Stimulated activated CD8-positive, alpha-beta memory T cell treated with anti-CD3 and anti-CD28 coated beads, Interleukin-12 subunit alpha, Interleukin-12 subunit beta, amount 100 ng/mL, for 24 hours (primary cell): ENCODE measurements around the gene GFOD1.
A peak's percentile ranks its signal among the peaks of the same experiment; 100 is the strongest.

ENCODE experiments used
- DNase-seq: peaks from one replicate; pipeline ENCODE4 v3.0.0-alpha.2; 2020; ENCODE audit errors: extremely low read depth

Gene GFOD1

DNA sequence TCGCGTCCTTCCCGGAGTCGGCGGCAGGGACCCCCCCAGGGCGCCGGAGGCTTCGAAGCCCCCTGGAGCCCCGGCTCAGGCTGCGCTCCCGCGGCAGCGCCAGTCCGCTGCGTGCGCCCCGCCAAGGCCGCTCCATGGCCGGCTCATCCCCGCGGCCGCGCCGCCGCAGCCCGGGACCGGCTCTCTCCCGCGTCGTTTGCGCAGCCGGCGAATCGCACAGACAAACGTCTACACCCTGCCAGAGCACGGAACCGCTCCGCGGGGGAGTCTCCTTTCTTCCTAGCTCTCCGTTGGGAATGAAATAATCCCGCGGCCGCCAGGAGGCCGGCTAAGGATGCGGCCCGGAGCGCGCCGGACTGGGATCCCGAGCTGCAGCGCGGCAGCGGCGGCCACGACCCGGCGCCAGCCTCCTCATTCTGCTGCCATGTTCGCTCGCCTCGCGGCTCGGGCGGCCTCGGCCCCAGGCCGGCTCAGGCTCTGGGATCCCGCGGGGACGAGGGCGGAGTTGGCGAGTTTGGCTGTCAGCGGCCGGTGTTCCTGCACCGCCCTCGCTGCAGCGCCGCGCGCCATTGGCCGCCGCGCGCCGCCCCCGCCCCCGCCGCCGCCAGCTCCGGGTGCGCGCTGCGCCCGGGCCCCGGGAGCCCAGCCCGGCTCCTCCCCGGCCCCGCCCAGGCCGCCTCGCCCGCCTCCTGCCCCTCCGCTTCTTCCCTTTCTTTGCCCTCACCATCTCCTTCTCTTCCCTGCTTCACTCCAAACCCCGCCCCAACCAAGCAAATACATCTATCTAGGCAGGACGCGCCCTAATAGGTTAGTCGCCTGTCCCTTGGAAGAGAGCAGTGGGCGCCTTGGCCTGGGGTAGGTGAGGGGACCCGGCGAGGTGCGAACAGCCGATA is at the start of gene GFOD1:
Gene GFOD1 (minus strand): TSS at position 479 of the 893 bp plus-strand sequence. CDS start 710 bp downstream, outside the sequence.
- DNase-seq, result peak; percentile 45

DNA sequence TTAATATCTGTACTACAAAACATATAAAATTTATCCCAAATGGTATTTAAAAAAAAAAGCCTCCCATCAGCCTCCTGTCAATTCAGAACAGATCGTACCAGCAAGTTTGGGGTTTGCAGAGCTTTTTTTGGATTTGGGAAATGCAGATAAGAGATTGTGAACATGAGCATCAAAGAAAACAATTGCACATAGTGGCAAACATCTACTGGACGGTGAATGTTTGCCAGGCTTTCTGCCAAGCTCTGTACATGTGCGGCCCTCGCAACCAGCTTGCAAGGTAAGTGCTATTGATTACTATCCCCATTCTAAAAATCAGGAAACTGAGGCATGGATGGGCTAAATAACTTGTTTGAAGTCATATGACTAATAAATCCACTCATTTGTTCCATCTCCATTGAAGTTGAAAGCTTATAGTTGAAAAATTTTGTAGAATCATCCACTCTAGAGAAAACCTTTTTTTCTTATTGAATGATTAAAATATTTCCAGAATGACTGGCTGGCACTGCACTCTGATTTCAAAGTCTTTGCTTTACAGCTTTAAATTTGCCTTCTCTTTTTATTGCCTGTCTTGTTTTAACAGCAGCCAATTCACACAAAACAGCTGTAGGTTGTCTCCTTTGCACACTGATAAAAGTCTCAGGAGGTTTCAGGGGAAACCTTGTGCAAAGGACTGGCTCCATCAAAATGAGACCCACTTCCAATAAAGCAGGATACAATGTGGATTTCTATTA is 49.6 kb upstream of the GFOD1 start:
- no peak for DNase-seq

DNA sequence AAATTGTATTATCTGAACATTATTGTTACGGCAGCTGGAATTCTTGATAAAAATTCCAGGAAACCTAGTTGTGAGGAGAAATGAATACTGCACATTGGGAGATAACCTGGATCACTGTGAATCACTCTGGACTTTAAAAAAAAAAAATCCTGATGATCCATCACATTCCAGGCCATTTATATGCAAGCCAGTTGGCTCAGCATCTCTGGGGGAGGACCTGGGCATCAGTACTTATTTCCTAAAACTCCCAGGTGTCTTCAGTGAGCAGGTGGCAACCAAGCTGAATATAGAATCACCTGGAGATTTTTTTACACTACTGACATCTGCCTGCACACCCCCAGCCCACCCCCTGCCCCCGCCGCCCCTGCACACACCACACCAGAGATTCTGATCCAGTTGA is 47.9 kb upstream of the GFOD1 start:
- no peak for DNase-seq

DNA sequence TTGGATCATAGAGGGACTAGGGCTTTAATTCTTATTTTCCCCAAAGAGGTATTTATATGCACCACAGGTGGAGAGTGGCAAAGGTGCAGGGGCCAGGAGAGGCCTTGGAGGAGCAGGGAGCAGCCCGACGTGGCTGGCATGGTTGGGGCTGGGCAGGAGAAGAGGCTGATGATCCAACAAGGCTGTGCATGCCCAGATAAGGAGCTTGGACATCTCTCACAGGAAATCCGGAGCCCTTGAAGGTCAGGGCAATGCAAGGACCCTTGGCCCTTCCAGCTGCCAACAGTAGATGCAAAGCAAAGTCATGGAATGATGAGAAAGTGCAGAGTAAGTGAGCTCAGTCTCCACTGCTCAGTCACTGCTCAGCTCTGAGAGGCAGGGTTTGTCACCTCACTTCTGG is 47.1 kb upstream of the GFOD1 start:
- DNase-seq, result no peak

DNA sequence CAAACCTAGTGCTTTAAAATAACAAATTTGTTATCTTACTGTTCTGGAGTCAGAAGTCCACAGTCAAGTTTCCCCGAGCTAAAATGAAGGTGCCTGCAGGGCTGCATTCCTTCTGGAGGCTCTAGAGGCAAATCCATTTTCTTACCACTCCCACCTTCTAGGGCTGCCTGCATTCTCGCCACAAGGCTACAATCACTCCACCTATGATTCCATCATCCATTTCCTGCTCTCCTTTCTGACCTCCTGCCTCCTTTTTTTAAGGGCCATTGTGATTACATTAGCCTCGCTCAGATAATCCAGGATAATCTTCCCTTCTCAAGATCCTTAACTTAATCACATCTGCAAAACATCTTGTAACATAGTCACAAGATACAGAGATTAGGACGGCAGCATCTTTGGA is 44.6 kb upstream of the GFOD1 start:
- DNase-seq, result no peak

GRCh38 chr6:13528777-13529343 is 41.5 kb upstream of the GFOD1 start:
- DNase-seq, result no peak

- no peak for DNase-seq
Measured at GRCh38 chr6:13528232-13528631, 40.8 kb upstream of the GFOD1 start.

GRCh38 chr6:13527671-13528056 is 40.3 kb upstream of the GFOD1 start:
- DNase-seq, result no peak

- no peak for DNase-seq
Measured at GRCh38 chr6:13526727-13527670, 39.6 kb upstream of the GFOD1 start.

GRCh38 chr6:13526357-13526726 is 38.9 kb upstream of the GFOD1 start:
- DNase-seq, result no peak

DNA sequence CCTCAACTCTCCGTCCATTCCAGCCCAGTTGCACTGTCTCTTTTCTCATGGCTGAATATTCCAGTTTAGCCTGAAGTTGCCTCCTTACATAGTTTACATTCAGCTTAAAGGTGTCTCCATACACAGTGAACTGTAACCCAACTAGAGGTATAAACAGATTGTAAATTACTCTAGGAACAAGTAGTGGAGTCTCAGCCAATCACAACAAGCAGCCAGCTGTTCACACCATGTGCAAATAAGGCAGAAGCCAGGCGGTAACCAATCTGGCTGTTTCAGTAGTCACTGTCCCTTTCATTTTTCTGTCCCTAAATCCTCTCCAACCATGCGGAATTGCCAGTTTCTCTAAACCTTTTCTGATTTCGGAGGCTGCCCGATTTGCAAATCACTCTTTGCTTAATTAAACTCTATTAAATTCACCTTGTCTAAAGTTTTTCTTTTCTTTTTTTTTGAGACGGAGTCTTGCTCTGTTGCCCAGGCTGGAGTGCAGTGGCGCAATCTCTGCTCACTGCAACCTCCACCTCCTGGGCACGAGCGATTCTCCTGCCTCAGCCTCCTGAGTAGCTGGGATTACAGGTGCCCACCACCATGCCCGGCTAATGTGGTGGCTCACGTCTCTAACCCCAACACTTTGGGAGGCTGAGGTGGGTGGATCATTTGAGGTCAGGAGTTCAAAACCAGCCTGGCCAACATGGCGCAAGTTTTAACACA is 37.6 kb upstream of the GFOD1 start:
- DNase-seq, result no peak

- no peak for DNase-seq
Measured at GRCh38 chr6:13523826-13524622, 36.6 kb upstream of the GFOD1 start.

DNA sequence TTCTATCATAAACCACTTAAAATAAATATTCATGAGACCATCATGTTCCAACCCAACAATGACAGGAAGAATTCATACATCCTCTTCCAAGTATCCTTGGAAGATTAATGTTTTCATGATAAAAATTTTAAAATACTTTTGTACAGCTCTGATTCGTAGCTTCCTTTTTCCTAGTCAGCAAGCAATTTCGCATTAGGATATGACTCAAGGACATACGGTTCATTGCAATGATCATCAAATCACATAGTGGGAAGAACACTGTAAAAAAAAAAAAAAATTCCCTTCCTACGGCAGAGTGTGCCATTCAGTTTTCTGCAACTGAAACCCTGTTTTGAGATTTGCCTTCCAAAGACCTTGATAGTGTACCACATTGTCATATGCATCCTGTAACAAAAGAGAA is 35.3 kb upstream of the GFOD1 start:
- DNase-seq, result no peak

DNA sequence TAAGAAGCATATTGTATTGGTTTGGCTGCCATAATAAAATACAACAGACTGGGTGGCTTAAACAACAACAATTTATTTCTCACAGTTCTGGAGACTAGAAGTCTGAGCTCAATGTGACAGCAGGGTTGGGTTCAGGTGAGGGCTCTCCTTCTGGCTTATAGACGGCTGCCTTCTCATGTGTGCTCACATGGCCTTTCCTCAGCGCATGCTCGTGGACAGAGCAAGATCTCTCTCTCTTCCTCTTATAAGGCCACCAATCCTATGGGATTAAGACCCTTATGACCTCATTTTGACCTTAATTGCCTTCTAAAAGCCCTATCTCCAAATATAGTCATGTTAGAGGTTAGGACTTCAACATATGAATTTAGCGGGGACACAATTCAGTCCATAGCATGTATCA is 32.4 kb upstream of the GFOD1 start:
- no peak for DNase-seq

DNA sequence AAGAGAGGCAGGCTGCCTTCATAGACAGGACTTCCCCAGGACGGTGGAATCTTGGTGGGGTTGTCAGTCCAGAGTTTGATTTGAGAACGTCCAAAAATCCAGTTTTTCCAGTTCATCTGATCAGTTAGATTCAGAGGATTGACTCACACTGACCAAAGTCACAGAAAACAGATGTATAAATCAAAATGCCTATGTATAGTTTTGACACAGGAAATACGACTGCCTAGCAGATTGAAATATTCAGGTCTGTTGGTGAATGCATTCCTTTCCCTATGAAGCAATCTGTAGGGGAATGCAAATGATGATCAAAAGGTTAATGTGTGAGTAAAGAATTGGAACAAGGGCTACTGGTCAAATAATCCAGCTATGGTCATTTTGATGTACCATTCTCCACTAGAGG is 29.7 kb upstream of the GFOD1 start:
- DNase-seq, result no peak

DNA sequence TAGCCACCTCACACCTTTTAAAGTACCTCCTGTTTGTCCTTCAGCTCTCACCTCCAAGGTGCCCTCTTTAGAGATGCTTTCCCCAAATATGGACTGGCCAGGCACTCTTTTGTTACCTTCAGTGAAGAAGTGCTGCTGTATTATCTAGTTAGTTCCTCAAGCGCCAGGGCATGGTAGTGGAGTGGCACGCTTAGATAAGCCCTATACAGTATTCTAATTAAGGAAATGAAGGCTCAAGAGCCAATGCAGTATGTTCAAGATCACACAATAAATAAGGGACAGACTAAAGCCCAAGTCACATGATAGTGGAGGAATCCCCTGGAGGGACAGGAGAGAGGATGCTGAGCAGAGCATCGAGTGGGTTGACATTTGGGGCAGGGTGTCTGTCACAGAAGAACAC is 28.5 kb upstream of the GFOD1 start:
- DNase-seq, result no peak

DNA sequence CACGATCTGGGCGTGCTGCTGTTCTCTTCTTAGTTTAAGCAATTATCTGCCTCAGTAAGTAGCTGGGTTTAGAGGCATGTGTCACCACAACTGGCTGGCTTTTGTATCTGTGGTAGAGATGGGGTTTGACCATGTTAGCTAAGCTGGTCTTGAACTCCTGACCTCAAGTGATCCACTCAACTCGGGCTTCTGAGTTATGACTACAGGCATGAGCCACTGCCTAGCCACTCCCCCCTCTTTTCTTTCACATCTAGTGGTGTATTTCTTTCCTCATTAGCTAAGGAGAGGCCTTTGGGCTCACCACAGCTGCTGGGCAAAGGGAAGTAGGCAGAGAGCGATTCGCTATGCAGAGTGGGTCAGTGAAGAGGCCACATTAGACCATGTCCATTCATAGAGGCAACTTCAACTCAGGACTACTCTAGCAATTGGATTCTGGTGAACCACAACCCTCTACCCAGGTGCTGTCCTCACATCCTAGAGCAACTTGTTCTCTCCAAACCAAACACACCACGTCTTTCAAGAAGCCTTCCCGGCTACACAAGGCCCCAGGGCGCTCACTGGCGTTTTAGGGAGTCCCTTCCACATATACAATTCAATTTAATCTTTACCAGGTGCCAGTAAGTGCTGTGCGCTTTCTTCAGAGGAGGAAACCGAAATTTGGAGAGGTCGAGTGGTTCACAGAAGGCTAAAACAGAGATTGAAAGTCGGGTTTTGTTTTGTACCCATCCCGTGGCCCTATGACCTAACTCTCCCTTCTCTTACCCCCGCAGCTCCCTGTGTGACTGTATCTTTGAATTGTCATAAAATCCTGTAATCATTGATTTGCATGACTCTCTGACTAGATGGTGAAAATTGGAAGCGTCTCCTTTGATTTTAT is 26.5 kb upstream of the GFOD1 start:
- DNase-seq, result no peak

GRCh38 chr6:13512900-13513299 is 25.5 kb upstream of the GFOD1 start:
- no peak for DNase-seq
